ENCODE data around the gene PIP5K1B.

DNA sequence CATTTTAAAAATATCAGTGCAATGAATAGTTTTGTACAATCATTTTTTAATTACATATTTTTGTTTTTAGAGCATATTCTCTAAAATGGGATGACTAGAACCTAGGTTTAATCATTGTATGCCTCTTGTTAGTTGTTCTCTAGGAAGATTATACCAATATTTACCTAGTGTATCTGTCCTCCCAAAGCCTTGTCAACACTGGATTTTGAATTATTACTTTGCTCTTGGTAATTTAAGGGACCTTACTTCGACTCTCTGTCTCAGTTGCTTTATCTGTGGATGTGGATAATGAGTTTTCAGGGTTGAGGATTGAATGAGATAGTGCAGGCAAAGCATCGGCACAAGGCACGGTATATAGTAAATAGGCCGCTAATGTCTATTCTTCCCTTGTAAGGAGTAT is 10.9 kb upstream of the PIP5K1B start:
- TF ChIP-seq, protein P1, sequence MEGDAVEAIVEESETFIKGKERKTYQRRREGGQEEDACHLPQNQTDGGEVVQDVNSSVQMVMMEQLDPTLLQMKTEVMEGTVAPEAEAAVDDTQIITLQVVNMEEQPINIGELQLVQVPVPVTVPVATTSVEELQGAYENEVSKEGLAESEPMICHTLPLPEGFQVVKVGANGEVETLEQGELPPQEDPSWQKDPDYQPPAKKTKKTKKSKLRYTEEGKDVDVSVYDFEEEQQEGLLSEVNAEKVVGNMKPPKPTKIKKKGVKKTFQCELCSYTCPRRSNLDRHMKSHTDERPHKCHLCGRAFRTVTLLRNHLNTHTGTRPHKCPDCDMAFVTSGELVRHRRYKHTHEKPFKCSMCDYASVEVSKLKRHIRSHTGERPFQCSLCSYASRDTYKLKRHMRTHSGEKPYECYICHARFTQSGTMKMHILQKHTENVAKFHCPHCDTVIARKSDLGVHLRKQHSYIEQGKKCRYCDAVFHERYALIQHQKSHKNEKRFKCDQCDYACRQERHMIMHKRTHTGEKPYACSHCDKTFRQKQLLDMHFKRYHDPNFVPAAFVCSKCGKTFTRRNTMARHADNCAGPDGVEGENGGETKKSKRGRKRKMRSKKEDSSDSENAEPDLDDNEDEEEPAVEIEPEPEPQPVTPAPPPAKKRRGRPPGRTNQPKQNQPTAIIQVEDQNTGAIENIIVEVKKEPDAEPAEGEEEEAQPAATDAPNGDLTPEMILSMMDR (conservative IDR thresholded peaks at IDR 0.05; ENCODE audit: low read length), result no peak
- no peak for TF ChIP-seq EZH2phosphoT487 (IDR thresholded peaks at IDR 0.05; ENCODE audit: borderline replicate concordance, low read depth, low read length)

All from OCI-LY7 (cell line).